Endodermal cell (in vitro differentiated cells): Measurements from ENCODE around the gene ARPP19. TPM values are rescaled to one million over a fixed set of nuclear protein-coding genes. Genes with fewer than 3 reads are reported as not detected.
"Not testable (repeated sequence)": the region's sequence is repeated elsewhere in the genome, so short reads cannot be mapped to it uniquely, and the experiment has no call there.

Experiments
- DNase-seq: peaks from one replicate; pipeline ENCODE4 v3.0.0-alpha.2; 2017
- H3K27ac ChIP-seq: 2 replicates; pipeline ENCODE4 v1.5.1; 2013; ENCODE audit warnings: mild to moderate bottlenecking, low read depth, low read length, moderate library complexity
- H3K27me3 ChIP-seq: 2 replicates; pipeline ENCODE4 v1.6.1; 2013; ENCODE audit warnings: mild to moderate bottlenecking, low read length, moderate library complexity; ENCODE audit not compliant: insufficient read depth, control insufficient read depth, poor library complexity, severe bottlenecking
- H3K36me3 ChIP-seq: 2 replicates; pipeline ENCODE4 v1.7.0; 2013; ENCODE audit warnings: mild to moderate bottlenecking, low read length, moderate library complexity; ENCODE audit not compliant: control insufficient read depth, insufficient read depth
- H3K4me1 ChIP-seq: one replicate; pipeline ENCODE4 v1.7.0; 2013; ENCODE audit warnings: low read length; ENCODE audit not compliant: control insufficient read depth, insufficient read depth
- H3K4me3 ChIP-seq: 2 replicates; pipeline ENCODE4 v1.5.1; 2013; ENCODE audit warnings: mild to moderate bottlenecking, low read length, moderate library complexity
- H3K9ac ChIP-seq: 2 replicates; pipeline ENCODE4 v1.6.1; 2013; ENCODE audit warnings: mild to moderate bottlenecking, low read length, moderate library complexity; ENCODE audit not compliant: poor library complexity, severe bottlenecking; ENCODE audit errors: extremely low read depth
- H3K9me3 ChIP-seq: 2 replicates; pipeline ENCODE4 v1.6.1; 2013; ENCODE audit warnings: mild to moderate bottlenecking, low read length, moderate library complexity; ENCODE audit not compliant: control insufficient read depth
- H3K27ac Mint-ChIP-seq: 2 replicates; pipeline ENCODE4 v1.8.0; 2020; ENCODE audit warnings: mixed read lengths
- H3K27me3 Mint-ChIP-seq: 2 replicates; pipeline ENCODE4 v1.8.0; 2021; ENCODE audit warnings: mild to moderate bottlenecking, mixed read lengths; ENCODE audit not compliant: insufficient read depth
- H3K36me3 Mint-ChIP-seq: 2 replicates; pipeline ENCODE4 v1.8.0; 2020; ENCODE audit warnings: low read depth, mixed read lengths
- H3K4me1 Mint-ChIP-seq: 2 replicates; pipeline ENCODE4 v1.8.0; 2020; ENCODE audit warnings: mixed read lengths
- H3K4me3 Mint-ChIP-seq: 2 replicates; pipeline ENCODE4 v1.8.0; 2020; ENCODE audit warnings: mild to moderate bottlenecking, moderate library complexity, mixed read lengths
- H3K9me3 Mint-ChIP-seq: 2 replicates; pipeline ENCODE4 v1.8.0; 2020; ENCODE audit warnings: mild to moderate bottlenecking, mixed read lengths
- WGBS, 2 experiments: methylation state at CpG; one replicate each; pipeline versions ENCODE4 v1.1.5 to v1.1.7; 2013; ENCODE audit warnings: missing lambda C conversion rate in 2 of 2, mixed read lengths in 1 of 2; ENCODE audit not compliant: insufficient coverage in 1 of 2, insufficient read length in 1 of 2; 5-methylcytosine and 5-hydroxymethylcytosine counted together
- total RNA-seq, 2 donors: library from RNA; stranded (reverse); fragmentation: NEBNext Ultra II Directional in 1 of 2; extraction: Animal tissue kit (Norgen Biotek cat#: 25700) in 1 of 2; gene quantifications; 2 replicates in 1 of 2; 3 replicates in 1 of 2; pipeline ENCODE4 v1.2.1, GENCODE V29; 2021
- TF ChIP-seq, protein P1 (sequence below): fragments of 200-600 bp; sonication (generic); conservative IDR thresholded peaks from 2 replicates; pipeline ENCODE4 v1.5.0; 2021; ENCODE audit warnings: antibody characterized with exemption, mild to moderate bottlenecking

The ARPP19 gene
- total RNA-seq, 2 donors from 2014 or later = 188 to 219 TPM

DNA sequence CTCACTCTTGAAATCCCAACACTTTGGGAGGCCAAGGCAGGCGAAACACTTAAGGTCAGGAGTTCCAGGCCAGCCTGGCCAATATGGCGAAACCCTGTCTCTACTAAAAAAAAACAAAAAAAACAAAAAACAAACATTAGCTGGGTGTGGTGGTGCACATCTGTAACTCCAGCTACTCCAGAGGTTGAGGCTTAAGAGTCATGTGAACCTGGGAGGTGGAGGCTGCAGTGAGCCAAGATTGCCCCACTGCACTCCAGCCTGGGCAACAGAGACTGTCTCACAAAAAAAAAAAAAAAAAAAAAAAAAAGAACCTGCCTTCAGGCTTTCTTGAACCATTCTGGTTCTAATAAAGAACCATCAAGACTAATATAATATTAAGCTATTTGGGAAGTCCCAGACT, 16.5 kb downstream of the ARPP19 start:
- Histone ChIP-seq H3K36me3 (peaks cover 90% of the 10 kb centered on the region), H3K4me3 (no peak overlapping the region), H3K9me3 (no peaks in the 10 kb centered on the region), H3K4me1 (no peaks in the 10 kb centered on the region), H3K9ac (no peak overlapping the region), H3K27me3 (no peaks in the 10 kb centered on the region), H3K27ac (no peak overlapping the region)
- Mint-ChIP-seq H3K36me3 (peaks cover 53% of the 10 kb centered on the region), H3K4me1 (no peaks in the 10 kb centered on the region), H3K4me3 (no peak overlapping the region), H3K9me3 (no peaks in the 10 kb centered on the region), H3K27ac (no peak overlapping the region), H3K27me3 (no peaks in the 10 kb centered on the region)
- 96% methylated on average over 2 of the region's 2 CpGs; no CpG with 5 or more reads in 1 of the 2 experiments for WGBS, 2 experiments
- TF ChIP-seq, protein P1, sequence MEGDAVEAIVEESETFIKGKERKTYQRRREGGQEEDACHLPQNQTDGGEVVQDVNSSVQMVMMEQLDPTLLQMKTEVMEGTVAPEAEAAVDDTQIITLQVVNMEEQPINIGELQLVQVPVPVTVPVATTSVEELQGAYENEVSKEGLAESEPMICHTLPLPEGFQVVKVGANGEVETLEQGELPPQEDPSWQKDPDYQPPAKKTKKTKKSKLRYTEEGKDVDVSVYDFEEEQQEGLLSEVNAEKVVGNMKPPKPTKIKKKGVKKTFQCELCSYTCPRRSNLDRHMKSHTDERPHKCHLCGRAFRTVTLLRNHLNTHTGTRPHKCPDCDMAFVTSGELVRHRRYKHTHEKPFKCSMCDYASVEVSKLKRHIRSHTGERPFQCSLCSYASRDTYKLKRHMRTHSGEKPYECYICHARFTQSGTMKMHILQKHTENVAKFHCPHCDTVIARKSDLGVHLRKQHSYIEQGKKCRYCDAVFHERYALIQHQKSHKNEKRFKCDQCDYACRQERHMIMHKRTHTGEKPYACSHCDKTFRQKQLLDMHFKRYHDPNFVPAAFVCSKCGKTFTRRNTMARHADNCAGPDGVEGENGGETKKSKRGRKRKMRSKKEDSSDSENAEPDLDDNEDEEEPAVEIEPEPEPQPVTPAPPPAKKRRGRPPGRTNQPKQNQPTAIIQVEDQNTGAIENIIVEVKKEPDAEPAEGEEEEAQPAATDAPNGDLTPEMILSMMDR = no peak
- DNase-seq = no peak

DNA sequence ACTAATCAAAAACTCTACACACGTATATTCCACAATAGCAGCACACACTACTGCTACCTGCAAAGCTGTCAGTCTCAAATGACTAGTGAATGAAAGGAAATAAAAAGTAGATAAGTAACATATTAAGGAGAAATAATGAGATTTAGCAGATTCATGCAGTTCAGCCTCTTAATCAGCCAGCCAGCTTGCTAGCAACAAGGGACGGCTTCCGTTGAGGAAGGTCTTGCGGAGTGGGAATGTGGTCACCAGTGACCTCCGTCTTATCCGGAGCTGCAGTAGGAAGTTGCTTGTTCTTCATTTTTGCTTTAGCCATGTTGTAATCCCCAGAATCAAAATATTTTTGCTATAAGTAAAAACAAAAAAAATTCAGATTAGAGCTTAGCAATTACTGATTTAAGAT, 17.1 kb downstream of the ARPP19 start:
- Mint-ChIP-seq H3K9me3 (no peaks in the 10 kb centered on the region), H3K4me3 (no peak overlapping the region), H3K36me3 (peaks cover 53% of the 10 kb centered on the region), H3K27ac (no peak overlapping the region), H3K4me1 (no peaks in the 10 kb centered on the region), H3K27me3 (no peaks in the 10 kb centered on the region)
- peaks cover 90% of the 10 kb centered on the region for H3K36me3 ChIP-seq
- no peaks in the 10 kb centered on the region for H3K4me1 ChIP-seq
- TF ChIP-seq, protein P1 = no peak
- no peaks in the 10 kb centered on the region for H3K27me3 ChIP-seq
- H3K27ac ChIP-seq = no peak overlapping the region
- H3K9me3 ChIP-seq = no peaks in the 10 kb centered on the region
- no peak for DNase-seq
- no peak overlapping the region for H3K4me3 ChIP-seq
- H3K9ac ChIP-seq = no peak overlapping the region
- 97% methylated on average over 4 to 6 of the region's 6 CpGs for WGBS, 2 experiments

DNA sequence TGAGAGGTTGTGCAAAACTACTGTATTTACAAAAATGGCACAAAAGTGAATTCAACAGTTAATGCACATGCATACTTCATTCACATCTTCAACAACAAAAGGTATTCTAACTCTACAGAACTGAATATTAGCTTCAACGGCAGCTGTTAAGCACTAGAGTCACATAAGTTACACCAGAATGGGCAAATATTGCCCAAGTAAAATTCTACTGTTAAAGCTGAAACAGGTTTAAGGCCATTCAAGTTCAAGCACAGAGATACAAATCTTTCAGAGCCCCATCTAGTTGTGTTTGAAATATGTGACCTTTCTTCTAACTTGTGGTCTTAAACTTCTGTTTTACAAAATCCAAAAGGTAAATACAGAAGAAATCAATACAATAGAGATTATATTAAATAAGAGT, 17.6 kb downstream of the ARPP19 start:
- not testable (repeated sequence) for H3K27me3 Mint-ChIP-seq, H3K4me3 Mint-ChIP-seq, H3K9me3 Mint-ChIP-seq, H3K4me1 Mint-ChIP-seq, H3K4me1 ChIP-seq, H3K27ac Mint-ChIP-seq, H3K9ac ChIP-seq, H3K27ac ChIP-seq, H3K27me3 ChIP-seq, H3K9me3 ChIP-seq, DNase-seq, H3K4me3 ChIP-seq
- 90 to 100% methylated on average over 1 of the region's 1 CpG for WGBS, 2 experiments
- H3K36me3 Mint-ChIP-seq = peaks cover 57% of the 10 kb centered on the region
- peaks cover 90% of the 10 kb centered on the region for H3K36me3 ChIP-seq

DNA sequence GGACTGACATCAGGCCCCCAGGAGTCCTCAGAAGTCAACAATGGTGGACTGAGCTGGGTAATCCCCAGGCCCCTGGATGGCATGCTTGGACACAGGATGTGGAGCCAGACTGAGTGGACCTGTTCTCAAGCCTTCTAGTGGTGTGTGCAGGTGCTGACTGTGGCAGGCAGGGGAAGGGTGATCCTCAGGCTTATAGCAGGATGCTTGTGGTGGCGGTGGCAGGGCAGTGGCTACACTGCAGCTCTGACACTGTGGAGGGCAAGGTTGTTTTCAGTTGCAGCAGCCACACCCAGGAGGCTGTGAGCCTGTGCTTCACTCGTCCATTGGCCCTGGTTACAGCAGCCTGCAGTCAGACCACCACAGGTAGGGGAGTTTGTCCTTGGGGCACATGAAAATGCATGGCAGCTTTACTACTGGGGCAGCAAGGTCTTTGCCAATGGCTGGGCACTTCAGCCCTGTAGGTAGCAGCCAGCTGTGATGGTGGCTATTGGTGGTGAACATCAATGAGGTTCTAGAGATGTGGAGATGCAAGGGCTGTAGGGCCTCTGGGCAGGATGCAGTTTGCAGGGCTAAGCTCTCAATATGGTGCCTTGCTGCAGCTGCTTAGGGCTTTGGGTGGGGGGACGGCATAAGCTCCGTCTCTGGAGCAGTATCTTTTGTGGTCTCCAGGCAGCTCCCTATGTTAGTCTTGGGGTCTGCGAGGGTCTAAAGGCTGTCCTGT, 22.6 kb downstream of the ARPP19 start:
- Mint-ChIP-seq H3K4me1 (no peaks in the 10 kb centered on the region), H3K36me3 (peaks cover 49% of the 10 kb centered on the region), H3K27ac (no peak overlapping the region), H3K9me3 (peaks cover 8% of the 10 kb centered on the region), H3K27me3 (no peaks in the 10 kb centered on the region), H3K4me3 (no peak overlapping the region)
- peak; percentile 62 for DNase-seq
- WGBS, 2 experiments = 87 to 97% methylated on average over 3 to 5 of the region's 5 CpGs
- Histone ChIP-seq H3K4me3 (no peak overlapping the region), H3K9me3 (no peaks in the 10 kb centered on the region), H3K27me3 (no peaks in the 10 kb centered on the region), H3K4me1 (no peaks in the 10 kb centered on the region), H3K9ac (no peak overlapping the region), H3K27ac (no peak overlapping the region), H3K36me3 (peaks cover 59% of the 10 kb centered on the region)
- TF ChIP-seq, protein P1 = peak; percentile 27
